K562 (cell line): ENCODE results near the gene SRI. TPM values are rescaled to one million over a fixed set of nuclear protein-coding genes. Genes with fewer than 3 reads are reported as not detected.

Experiments
- BCL6 ChIP-seq: fragments of 250-450 bp; sonication (Bioruptor Pico); IDR thresholded peaks from 2 replicates; pipeline ENCODE4 v1.4.0; 2020
- CBFA2T3 ChIP-seq: fragments of 450-650 bp; IDR thresholded peaks from 2 replicates; pipeline ENCODE4 v1.6.1; 2017
- HMG20B ChIP-seq: fragments of 250-450 bp; sonication (Bioruptor Pico); IDR thresholded peaks from 2 replicates; pipeline ENCODE4 v1.5.0; 2021; ENCODE audit warnings: mild to moderate bottlenecking
- KDM2B ChIP-seq: fragments of 250-450 bp; sonication (Bioruptor Pico); IDR thresholded peaks from 2 replicates; pipeline ENCODE4 v1.8.0; 2021; ENCODE audit warnings: mild to moderate bottlenecking, moderate library complexity
- MEIS2 ChIP-seq: fragments of 450-650 bp; IDR thresholded peaks from 2 replicates; pipeline ENCODE4 v1.6.1; 2014; ENCODE audit warnings: mild to moderate bottlenecking; ENCODE audit not compliant: partially characterized antibody
- NCOR1 ChIP-seq: fragments of 450-650 bp; IDR thresholded peaks from 2 replicates; pipeline ENCODE4 v1.6.1; 2016; ENCODE audit warnings: mild to moderate bottlenecking, moderate library complexity
- PBX2 ChIP-seq, 2 experiments: IDR thresholded peaks in 1 of 2; conservative IDR thresholded peaks in 1 of 2; 2 replicates each; pipeline ENCODE4 v1.6.1; 2016; ENCODE audit warnings: low read depth in 2 of 2, mild to moderate bottlenecking in 1 of 2, missing compliant biosample characterization in 1 of 2, missing genetic modification characterization in 1 of 2, moderate library complexity in 1 of 2
- ZBTB11 ChIP-seq, 3 experiments: fragments of 200-800 bp in 1 of 3; fragments of 250-450 bp in 1 of 3; fragments of 450-650 bp in 1 of 3; sonication (Bioruptor Pico) in 1 of 3; sonication (Bioruptor generic) in 1 of 3; formaldehyde crosslinking in 1 of 3; IDR thresholded peaks; 2 replicates each; pipeline versions ENCODE4 v1.6.1 to v1.8.0; 2016 to 2022; ENCODE audit warnings: mild to moderate bottlenecking in 2 of 3, missing genetic modification characterization in 2 of 3, missing compliant biosample characterization in 1 of 3, moderate library complexity in 1 of 3
- ZBTB40 ChIP-seq, 2 experiments: fragments of 450-650 bp in 1 of 2; sonication (generic) in 1 of 2; formaldehyde crosslinking in 1 of 2; IDR thresholded peaks; 2 replicates each; pipeline versions ENCODE4 v1.7.1 to v1.9.0; 2016 to 2022; ENCODE audit warnings: inconsistent platforms in 1 of 2, mild to moderate bottlenecking in 1 of 2, missing genetic modification reagents in 1 of 2
- ZEB2 ChIP-seq: fragments of 450-650 bp; IDR thresholded peaks from 2 replicates; pipeline ENCODE4 v1.6.1; 2016
- polyA plus RNA-seq, 8 experiments: library from polyadenylated mRNA; depleted of rRNA in 4 of 8; stranded (reverse) in 5 of 8; unstranded in 3 of 8; fragments of >200 nt; fragmentation: Nextera tagmentation in 2 of 8; fragmentation: Illumina TruSeq in 1 of 8; extraction: Ambion mirVana in 2 of 8; extraction: Trizol in 1 of 8; gene quantifications; 2 replicates each; pipeline versions ENCODE4 v1.2.1 to v1.2.3, GENCODE V29; 2011 to 2014; ENCODE audit warnings: inconsistent platforms in 1 of 8, missing spikeins in 1 of 8
- total RNA-seq, 7 experiments: library from RNA; depleted of rRNA in 6 of 7; stranded (reverse); fragments of >200 nt in 6 of 7; fragmentation: Illumina TruSeq in 2 of 7; extraction: Trizol in 2 of 7; gene quantifications; 2 replicates each; pipeline versions ENCODE4 v1.2.1 to v1.2.3, GENCODE V29; 2011 to 2021; ENCODE audit warnings: low replicate concordance in 1 of 7

SRI gene
- total and polyA plus RNA-seq, 9 of the 15 experiments (the other 6 are each of a cell fraction or from before 2014, with no cell fraction given): 56.4 to 158 (median 119) TPM

- TF ChIP-seq ZBTB40 (IDR thresholded peaks at IDR 0.05) (no peak), ZBTB40 (CRISPR knock-in tag; IDR thresholded peaks at IDR 0.05) (no peak), BCL6 (no peak), KDM2B (CRISPR knock-in tag) (no peak), NCOR1 (peak; percentile 17; the same call in 1 of the 2 replicates), ZEB2 (peak; percentile 58; the same call in 1 of the 2 replicates), CBFA2T3 (peak; percentile 40; the same call in 1 of the 2 replicates), HMG20B (CRISPR knock-in tag) (no peak), PBX2 (CRISPR knock-in tag; IDR thresholded peaks at IDR 0.05; ENCODE audit: low read depth) (no peak), PBX2 (tag; conservative IDR thresholded peaks at IDR 0.05; ENCODE audit: low read depth) (0 out of 2 replicates have a peak, but pooled peaks have one; percentile 52), ZBTB11 (CRISPR knock-in tag; IDR thresholded peaks at IDR 0.05) (0 out of 6 replicates have a peak, but pooled peaks of 1 of the 3 experiments have one; percentile 35), MEIS2 (peak; percentile 78)
These were observed 2.0 kb downstream of the SRI start (continued) for GRCh38 chr7:88217675-88218428.
